Hepatocyte (in vitro differentiated cells): Measurements from ENCODE around the gene HUWE1.

ENCODE experiments used
- CTCF ChIP-seq: fragments of 200-600 bp; sonication (generic); IDR thresholded peaks from 2 replicates; pipeline ENCODE4 v1.5.1; 2016; ENCODE audit warnings: antibody characterized with exemption, mild to moderate bottlenecking; ENCODE audit not compliant: poor library complexity
- EZH2 ChIP-seq: fragments of 200-600 bp; sonication (generic); IDR thresholded peaks from 2 replicates; pipeline ENCODE4 v1.6.1; 2016; ENCODE audit warnings: antibody characterized with exemption, mild to moderate bottlenecking, borderline replicate concordance
- EZH2phosphoT487 ChIP-seq: fragments of 200-600 bp; sonication (generic); IDR thresholded peaks from one replicate; pipeline ENCODE4 v1.6.1; 2018; ENCODE audit warnings: antibody characterized with exemption, mild to moderate bottlenecking, low read depth, moderate library complexity; ENCODE audit not compliant: unreplicated experiment, severe bottlenecking

GRCh38 chrX:53622431-53622830 lies 64.1 kb downstream of the HUWE1 start:
- TF ChIP-seq CTCF: no peak
- no peak for TF ChIP-seq EZH2
- no peak for TF ChIP-seq EZH2phosphoT487
